Right lobe of liver (tissue), 4 donors: ENCODE data around the gene CCNF.

Source experiments
- POLR2A ChIP-seq: fragments of 450-650 bp; IDR thresholded peaks from one replicate; pipeline ENCODE4 v1.6.1; 2017; ENCODE audit warnings: antibody characterized with exemption, mild to moderate bottlenecking
- TF ChIP-seq, protein P1 (sequence below), 4 donors: fragments of 200-600 bp in 3 of 4; fragments of 450-650 bp in 1 of 4; IDR thresholded peaks; one replicate each; pipeline versions ENCODE4 v1.5.1 to v1.8.0; 2016 to 2022; ENCODE audit warnings: antibody characterized with exemption in 4 of 4, mild to moderate bottlenecking in 2 of 4
- donor health status: DM: no; HTN: no; CAD: no.
- donor health status: DM: no; HTN: no; CAD: no.
- donor health status: DM: no; HTN: yes; CAD: no.

DNA sequence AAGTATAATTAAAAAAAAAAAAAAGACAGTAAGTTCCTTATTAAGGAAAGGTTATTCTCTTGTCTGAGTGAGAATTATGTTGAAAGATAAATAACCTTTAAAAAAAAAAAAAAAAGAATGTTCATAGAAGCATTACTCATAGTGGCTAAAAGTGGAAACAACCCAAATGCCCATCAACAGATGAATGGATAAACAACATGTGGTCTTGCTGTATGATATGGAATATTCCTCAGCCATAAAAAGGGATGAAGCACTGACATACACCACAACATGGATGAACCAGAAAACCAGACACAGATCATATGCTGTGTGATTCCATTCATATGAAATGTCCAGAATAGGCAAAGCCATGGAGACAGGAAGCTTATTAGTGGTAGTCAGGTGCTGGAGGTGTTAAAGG, 9.2 kb upstream of the CCNF start:
- TF ChIP-seq, protein P1, sequence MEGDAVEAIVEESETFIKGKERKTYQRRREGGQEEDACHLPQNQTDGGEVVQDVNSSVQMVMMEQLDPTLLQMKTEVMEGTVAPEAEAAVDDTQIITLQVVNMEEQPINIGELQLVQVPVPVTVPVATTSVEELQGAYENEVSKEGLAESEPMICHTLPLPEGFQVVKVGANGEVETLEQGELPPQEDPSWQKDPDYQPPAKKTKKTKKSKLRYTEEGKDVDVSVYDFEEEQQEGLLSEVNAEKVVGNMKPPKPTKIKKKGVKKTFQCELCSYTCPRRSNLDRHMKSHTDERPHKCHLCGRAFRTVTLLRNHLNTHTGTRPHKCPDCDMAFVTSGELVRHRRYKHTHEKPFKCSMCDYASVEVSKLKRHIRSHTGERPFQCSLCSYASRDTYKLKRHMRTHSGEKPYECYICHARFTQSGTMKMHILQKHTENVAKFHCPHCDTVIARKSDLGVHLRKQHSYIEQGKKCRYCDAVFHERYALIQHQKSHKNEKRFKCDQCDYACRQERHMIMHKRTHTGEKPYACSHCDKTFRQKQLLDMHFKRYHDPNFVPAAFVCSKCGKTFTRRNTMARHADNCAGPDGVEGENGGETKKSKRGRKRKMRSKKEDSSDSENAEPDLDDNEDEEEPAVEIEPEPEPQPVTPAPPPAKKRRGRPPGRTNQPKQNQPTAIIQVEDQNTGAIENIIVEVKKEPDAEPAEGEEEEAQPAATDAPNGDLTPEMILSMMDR (IDR thresholded peaks at IDR 0.05), result no peak
- TF ChIP-seq POLR2A, result no peak
